GM19328 (cell line): ENCODE results near the gene NAA20.

Experiments
- ATAC-seq: cut with Tn5 transposase; IDR thresholded peaks from one replicate; pipeline ENCODE4 v1.9.1; 2021; ENCODE audit warnings: mild to moderate bottlenecking, moderate library complexity; ENCODE audit not compliant: unreplicated experiment

NAA20 gene

DNA sequence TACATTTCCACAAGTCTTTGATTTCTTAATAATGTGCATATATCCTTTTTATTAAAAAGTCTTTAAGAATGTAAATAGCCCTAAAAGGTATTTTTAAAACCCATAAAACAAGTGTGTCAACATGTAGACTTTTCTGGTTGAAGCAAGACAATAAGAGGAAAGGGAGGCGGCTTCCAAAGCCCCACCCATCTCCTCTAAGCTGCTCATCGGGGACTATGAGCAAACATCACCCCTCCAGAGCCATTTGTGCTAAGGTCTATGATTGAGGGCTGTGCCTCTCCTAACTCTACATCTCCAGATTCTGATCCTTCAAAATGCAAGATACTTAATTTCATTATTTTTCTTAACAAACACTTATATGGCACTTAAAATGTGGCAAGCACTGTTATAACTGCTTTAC lies 2.5 kb upstream of the NAA20 start:
- no peak for ATAC-seq

DNA sequence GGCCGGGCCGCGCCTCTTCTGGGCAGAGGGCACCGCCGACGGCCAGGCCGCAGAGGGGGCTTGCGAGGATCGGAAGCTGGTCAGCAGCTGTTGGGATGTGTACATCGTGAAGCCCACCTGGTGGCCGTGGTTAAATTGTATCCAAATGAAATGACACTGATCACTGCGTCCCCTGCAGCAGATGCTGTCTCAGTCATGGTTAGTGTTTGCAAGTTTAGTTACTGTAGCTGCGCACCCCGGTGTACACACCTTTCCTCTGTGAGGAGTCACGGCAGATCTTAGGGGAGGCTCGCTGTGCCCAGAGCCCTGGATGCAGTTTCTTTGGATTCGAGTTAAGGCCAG lies 653 bp downstream of the NAA20 start:
- ATAC-seq = peak; percentile 4

DNA sequence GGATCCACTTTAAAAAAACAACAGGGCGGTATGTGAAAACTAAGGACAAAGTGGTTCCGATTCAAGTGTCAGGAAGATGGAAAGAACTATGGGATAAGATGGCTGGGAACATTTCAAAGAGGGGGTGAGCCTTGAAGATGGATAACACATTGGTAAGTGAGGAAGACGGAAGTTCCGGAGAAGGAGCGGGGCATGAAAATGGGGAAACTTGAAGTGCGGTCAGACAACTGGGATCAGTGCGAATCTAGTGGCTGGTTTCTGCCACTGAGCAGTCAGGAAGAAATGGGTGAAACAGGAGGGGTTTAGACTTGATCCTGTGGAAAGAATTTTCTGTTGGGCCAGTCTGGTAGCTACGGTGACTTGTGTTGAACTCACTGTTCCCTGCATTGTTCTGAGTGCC lies 1.2 kb downstream of the NAA20 start:
- ATAC-seq = no peak

DNA sequence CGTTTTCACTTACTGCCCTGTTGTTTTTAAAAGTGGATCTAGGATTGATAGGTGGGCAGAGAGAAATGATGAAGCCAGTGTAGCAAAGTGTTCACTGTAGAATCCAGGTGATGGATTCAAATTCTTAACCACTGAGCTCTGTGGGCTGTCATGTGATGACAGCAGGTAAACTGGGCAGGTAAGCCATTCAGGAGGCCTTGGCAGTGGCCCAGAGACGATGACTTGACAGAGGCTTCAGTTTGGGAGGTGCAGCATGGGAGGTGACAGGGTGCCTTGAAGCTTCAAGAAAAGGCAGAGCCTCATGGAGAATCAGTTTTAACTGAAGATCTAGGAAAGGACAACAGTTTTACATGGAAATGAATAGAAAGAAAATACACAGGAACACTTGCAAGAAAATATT lies 2.0 kb downstream of the NAA20 start:
- no peak for ATAC-seq

DNA sequence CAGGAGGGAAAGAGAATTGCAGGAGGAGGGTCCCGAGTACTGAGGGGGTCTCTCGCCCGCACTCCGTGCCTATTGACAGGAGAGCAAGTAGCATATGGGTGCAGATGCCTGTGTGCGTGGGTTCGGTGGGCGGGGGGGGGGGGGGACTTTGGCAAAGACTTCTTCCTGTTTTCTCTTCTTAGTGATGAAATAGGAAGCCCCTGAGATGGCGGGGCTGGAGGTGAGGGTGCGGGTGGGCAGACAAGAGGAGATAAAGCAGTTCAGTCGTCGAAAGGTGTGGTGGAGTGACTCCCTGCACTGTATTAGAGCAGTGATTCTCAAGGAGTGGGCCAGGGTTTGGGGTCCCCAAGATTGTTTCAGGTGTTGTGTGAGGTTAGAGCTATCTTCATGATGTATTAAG lies 3.7 kb downstream of the NAA20 start:
- no peak for ATAC-seq

DNA sequence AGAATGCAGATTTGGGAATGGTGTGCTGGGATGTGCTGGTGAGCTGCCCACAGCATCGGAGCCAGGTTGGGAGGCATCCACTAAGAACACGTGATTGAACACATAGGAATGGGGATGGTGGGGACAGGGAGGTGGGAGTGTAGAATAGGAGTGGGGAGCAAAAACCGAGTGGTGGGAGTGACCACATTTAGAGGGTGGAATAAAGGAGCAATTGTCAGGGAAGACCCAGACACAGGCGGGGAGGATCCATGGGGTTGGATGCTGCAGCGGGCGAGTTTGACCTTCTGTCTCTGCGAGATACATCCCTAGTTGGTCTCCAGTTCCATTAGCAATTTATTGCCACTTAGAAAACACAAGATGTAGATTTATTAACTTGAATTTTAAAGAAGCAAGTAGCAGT lies 4.7 kb downstream of the NAA20 start:
- ATAC-seq = no peak

DNA sequence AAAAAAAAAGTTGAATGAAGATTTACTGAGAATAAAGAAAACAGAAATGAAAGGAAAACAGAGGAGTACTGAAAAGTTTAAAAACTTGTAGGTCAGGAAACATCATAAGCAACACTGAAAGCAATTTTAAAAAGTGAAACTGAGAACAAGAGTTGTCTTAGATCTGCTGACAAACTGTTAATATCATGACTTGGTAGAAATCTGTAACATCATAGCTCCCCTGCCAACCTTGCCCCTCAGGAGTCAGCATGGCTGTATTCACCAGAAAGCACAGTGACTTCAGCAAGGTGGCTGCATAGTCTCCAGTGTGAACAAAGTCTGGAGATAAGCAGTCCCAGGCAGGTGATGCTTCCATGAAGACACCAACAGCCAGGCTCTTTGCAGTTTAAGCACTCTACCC lies 5.3 kb downstream of the NAA20 start:
- ATAC-seq = no peak

DNA sequence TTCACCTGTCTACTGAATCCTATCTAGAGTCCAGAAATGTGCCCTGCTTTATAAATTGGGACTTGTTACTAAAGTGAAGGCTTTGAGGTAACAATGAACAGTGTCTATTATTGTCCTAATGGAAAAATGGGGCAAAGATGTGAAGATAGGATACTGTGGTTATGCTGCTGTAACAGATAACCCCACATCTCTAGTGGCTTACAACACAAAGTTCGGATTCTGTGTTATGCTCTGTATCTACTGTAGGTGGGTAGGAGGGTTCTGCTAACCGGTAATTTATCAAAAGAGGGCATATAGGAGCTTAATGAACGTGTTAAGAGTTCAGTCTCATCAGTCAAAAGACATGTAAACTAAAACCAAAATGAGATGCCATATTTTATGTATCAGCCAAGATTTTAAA lies 6.2 kb downstream of the NAA20 start:
- ATAC-seq = no peak

DNA sequence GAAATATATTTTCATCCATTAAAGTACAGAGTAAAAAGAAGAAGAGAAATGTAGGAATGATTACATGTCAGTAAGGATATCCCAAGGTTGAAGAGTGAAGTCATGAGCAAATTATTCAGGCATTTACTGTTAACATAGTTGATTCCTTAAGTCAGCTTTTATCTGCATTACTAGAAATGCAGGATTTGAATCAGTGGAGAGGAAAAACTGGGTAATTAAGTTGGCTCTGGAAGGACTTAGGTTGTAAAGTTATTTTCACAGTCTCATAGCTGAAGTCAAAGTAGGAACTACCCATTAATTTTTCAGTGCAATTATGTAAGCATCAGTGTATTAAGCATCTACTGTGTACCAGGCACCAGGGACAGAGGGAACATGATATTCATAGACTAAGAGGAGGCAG lies 7.8 kb downstream of the NAA20 start:
- ATAC-seq = no peak

DNA sequence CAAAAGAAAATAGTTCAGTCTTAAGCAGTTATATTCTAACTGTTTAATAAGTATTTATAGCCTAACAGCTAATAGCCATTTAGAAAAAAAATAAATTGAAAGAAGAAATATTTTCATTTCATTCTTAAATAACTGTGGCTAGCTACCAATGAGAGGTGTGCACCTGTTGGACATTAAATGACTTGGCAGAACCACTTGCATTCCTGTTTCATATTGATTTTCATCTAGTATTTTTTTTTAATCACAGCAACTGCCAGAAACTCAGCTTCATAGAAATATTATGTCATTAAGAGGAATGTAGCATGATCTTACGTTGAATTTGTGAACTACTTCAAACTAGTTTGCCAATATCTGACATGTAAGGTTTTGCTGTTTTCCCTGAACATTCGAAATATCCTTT lies 10.1 kb downstream of the NAA20 start:
- no peak for ATAC-seq

DNA sequence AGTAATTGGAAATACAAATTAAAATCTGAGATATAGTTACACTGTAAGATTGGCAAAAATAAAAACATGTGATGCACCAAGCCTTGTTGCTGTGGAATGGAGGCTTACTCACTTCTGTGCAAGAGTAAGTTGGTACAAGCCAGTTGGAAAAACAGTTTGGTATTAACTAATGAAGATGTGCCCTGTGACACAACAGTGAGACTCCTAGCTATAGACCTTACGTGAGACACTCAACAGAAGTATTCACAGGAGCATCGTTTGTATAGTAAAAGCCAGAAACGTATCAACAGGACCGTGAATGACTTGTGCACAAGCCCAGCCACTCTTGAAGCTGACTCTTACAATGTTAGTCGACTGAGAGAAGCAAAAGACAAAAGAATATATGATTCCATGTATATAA lies 14.6 kb downstream of the NAA20 start:
- ATAC-seq = no peak

DNA sequence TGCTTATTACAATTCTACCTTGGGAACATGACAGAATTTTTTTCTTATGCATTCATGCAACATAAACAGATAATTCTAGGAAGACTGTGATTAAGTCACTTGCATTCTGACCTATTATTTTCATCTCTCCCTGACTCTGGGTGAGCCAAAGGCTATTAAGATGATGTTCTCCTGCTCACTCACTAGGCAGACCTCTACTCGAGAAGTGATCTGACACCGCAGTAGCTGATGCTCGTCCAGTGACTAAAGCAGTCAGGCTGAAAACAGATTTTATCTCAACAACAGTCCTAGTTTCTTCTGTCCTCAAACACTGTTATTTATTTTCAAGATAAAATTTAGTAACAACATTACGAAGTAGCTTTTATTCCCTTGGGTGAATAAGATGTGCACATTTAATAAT lies 17.3 kb downstream of the NAA20 start:
- ATAC-seq = no peak

DNA sequence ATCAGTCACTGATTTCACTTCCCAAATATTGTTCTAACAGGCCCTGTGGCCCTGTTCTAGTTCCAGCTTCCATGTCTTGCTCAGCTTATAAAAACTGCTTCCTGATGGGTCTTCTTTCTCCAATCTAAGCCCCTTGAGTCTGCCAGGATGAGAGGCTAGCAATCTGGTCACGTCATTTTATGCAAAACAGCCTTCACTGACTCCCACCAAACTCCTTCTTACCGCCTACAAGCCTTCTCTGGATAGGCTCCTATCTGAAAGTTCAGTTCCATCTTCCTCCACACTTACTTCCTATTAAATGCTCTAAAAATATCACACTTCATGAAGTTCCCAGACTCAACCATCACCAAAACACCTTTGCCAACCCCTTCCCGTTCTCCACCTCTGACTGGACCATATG lies 19.6 kb downstream of the NAA20 start:
- no peak for ATAC-seq

DNA sequence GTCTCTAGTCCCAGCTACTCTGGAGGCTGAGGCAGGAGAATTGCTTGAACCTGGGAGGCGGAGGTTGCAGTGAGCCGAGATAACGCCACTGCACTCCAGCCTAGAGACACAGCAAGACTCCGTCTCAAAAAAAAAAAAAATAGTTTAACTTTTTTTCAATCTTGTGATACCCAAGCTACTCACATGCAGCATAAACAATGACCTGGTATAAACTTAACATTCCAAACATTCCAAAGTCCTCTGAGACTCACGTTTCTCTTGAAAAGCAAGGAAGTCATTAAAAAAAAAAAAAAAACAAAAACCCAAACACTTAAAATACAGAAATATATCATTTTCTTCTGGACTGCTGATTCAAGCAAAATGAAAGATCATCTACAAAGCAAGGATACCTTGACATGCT lies 20.8 kb downstream of the NAA20 start:
- no peak for ATAC-seq

DNA sequence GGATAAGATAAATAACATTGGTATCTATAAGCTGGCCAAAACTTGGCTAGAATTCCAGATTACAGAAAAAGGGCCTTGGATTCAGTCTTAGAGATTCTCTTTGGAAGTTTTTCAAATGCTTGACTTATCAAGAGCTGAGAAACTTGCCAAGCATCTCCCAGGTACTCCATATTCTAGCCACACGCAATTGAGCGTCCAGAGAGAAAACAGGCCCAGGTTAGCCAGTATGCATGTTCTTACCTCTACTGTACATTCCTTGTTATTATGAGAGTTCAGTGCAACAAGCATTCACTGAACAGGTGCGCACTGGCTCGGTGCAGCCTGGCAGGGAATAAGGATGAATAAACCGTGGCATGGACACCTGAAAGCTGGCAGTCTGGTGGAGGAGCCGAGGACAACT lies 21.4 kb downstream of the NAA20 start:
- ATAC-seq = no peak

DNA sequence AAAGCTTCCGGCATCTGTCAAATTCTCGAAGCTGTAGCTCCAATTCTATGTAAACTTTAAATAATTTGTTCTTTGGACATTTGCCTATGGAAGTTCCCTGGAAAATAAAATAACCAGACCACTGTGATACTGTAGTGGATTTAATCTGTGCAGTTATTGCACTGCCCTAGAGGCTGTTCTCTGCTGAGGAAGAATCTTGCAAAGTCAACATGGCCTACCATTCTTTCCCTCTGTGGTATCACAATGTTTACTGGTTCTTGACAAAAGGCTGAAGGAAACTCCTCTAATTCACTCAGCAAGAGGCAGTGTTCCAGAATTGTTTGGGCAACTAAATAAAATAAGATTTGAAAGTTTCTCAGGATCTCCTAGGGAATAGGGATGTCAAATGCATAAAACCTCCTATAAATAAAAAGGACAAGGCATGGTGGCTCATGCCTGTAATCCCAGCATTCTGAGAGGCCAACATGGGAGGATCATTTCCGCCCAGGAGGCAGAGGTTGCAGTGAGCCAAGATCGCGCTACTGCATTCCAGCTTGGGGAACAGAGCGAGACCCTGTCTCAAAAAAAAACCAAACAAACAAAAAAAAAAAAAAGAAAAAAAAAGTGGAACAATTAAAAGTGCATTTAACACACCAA lies 22.7 kb downstream of the NAA20 start:
- no peak for ATAC-seq

DNA sequence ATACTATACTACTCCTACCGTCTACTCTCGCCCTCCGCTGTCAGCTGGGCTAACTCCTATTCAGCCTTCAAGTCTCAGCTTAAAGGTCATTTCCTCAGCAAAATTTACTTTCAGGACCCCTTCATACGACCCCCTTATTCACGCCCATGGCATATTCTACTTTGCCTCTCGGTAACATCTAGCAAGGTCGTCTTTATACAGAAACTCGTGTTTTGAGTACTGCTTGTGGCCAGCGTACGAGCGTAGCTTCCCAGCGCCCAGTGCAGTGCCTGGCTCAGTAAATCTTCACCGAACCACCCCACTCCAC lies 34.6 kb downstream of the NAA20 start:
- ATAC-seq = peak; percentile 10

DNA sequence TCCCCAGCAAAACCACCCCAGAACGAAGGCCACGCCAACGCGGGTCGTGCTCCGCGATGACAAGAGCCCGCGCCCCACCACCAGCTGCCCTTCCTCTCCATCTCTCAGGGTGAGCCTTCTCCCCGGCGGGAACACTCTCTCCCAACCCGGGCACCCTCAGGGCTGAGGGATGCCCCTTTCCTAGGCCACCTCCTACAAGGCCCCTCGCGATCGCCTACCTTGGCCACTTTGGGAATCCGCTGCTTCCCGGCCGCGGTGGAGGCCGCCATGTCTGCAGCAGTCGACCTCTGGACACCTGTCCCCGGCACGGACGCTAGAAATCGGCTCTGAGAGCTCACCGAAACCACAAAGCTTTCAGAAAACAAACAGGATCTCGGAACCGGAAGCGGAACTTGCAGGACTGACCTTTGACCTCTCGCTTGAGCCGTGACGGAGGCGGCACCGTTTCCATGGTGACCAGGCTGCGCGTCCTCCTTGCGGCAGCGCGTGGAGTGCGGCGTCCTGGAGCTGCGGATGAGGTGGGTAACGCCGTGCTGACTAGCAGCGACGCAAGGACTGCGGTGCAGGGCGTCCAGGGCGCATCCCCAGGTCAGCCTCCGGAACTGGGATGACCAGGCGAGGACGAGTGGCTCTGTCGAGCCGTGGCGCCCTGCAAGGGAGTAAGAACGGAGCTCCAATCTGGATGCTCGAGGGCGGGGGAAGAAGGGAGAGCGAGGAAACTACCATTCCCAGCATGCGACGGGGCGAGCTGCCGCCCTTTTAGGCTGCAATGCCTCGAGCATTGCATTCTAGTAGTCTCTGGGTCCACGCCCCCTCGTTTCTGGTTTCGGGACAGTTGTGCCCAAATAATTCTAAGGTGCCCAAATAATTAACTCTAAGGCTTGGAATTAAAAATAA lies 35.2 kb downstream of the NAA20 start, which contains the start of the genes CFAP61 and CRNKL1:
CFAP61 (plus strand) TSS at position 459 of the 897 bp plus-strand sequence. CDS start 4,122 bp downstream, outside the sequence.
CRNKL1 (minus strand) TSS at position 393 of the 897 bp plus-strand sequence; CDS start at position 269, 124 bp downstream.
- peak; percentile 93 for ATAC-seq

DNA sequence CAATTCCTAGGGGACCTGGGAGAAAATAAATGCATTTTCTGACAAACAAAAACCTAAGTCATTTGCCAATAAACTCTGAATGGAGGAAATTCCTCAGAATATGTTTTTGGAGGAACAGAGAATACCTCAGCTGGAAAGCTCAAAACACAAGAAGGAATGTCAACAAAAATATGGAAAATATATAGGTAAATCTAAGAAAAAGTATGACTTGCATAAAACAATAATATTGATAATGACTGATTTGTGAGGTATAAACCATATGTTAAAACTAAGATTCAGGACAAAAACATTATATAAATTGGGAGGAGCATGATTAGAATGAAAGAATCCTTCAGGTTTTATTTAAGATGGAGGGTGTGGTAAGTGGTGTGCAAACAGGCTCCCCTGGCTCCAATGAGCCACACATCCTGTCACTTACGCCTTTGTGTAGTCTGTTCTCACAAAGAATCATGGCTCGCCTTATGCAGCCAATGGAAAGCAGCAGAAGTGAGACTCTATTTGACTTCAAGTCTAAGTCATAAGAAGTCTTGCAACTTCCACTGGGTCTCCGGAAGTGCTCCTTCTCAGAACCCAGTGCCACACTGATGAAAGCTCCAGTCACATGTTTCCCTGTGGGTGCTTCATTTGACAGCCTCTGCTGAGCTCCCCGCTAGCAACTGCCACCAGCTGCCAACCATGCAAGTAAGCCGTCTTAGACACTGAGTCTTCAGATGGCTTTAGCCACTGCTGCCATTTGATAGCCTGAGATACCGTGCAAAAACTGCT lies 43.3 kb downstream of the NAA20 start:
- ATAC-seq = no peak

DNA sequence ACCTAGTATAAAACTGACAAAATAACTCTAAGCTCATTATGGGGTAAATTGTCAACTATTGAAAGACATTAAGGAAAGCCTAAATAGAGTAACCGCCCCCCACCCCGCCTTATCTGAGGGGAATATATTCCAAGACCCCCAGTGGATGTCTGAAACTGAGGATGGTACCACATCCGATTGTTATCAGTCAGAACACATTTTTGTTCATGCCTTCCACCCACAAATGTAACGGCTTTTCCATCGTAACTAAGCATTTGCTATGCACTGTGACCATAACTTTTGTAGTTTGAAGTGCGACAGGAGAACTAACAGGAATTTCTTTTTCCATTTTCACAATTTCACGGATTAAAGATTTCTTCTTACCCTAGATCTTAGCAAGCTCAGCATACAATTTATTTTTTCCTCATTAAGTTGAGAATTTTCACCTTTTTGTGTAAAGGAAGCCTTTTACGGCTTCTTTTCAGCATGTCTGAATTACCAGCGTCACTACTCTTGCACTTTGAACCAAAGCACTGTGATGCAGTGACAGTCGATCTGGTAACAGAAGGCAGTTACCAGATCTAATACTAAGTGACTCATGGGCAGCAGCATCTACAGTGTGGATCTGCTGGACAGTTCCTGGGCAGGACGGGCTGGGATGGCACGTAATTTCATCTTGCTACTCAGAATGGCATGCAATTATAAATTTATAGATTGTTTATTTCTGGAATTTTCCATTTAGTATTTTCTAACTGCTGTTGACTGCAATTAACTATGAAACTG lies 47.0 kb downstream of the NAA20 start:
- no peak for ATAC-seq

DNA sequence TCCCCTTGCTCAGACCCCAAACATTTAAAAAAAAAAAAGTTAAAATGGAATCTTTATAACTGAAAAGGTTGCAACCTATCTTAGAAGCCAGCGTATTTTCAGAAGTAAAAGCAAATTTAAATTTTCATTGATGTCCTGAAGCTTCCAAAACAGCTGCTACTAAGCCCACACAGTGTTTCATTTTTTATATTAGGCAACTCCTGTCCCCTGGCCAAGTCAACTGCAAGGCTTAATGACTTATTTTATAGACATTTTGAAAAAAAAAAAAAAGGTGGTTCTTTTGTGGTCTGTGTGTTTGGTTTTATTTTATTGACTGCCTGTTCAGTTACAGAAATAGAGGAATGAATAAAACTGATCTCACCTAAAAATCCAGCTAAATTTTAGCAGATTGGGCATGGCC lies 48.2 kb downstream of the NAA20 start:
- ATAC-seq = no peak
